Neural cell (in vitro differentiated cells): ENCODE data around the gene SCCPDH. TPM values are rescaled to one million over a fixed set of nuclear protein-coding genes. Genes with fewer than 3 reads are reported as not detected.
"Not testable (repeated sequence)": the region's sequence is repeated elsewhere in the genome, so short reads cannot be mapped to it uniquely, and the experiment has no call there.

ENCODE experiments used
- H2AFZ ChIP-seq: fragments of 200-600, 300-800 bp; sonication (generic), shearing (Covaris generic); 2 replicates; pipeline ENCODE4 v1.6.0; 2014; ENCODE audit warnings: low read depth, mild to moderate bottlenecking, antibody characterized with exemption, low read length, moderate library complexity
- H3F3A ChIP-seq: fragments of 200-600 bp; shearing (Covaris generic); 2 replicates; pipeline ENCODE4 v1.6.1; 2016; ENCODE audit warnings: mild to moderate bottlenecking, moderate library complexity, mixed read lengths, antibody characterized with exemption, low read length; ENCODE audit not compliant: insufficient read depth, poor library complexity, severe bottlenecking
- H3K27ac ChIP-seq: fragments of 200-600, 300-800 bp; sonication (generic), shearing (Covaris generic); 2 replicates; pipeline ENCODE4 v1.5.1; 2014; ENCODE audit warnings: mild to moderate bottlenecking, low read length, moderate library complexity
- H3K27me3 ChIP-seq: fragments of 300-800, 200-600 bp; sonication (generic), shearing (Covaris generic); 2 replicates; pipeline ENCODE4 v1.6.0; 2014; ENCODE audit warnings: mild to moderate bottlenecking, low read depth, low read length, moderate library complexity; ENCODE audit not compliant: insufficient read depth
- H3K36me3 ChIP-seq: fragments of 300-800, 200-600 bp; sonication (generic), shearing (Covaris generic); 2 replicates; pipeline ENCODE4 v1.5.1; 2014; ENCODE audit warnings: mild to moderate bottlenecking, antibody characterized with exemption, low read length, moderate library complexity; ENCODE audit not compliant: insufficient read depth
- H3K4me2 ChIP-seq: fragments of 300-800, 200-600 bp; sonication (generic), shearing (Covaris generic); 2 replicates; pipeline ENCODE4 v1.6.0; 2014; ENCODE audit warnings: mild to moderate bottlenecking, low read length
- H3K4me3 ChIP-seq: fragments of 300-800, 200-600 bp; sonication (generic), shearing (Covaris generic); 2 replicates; pipeline ENCODE4 v1.5.1; 2014; ENCODE audit warnings: mild to moderate bottlenecking, low read length, moderate library complexity
- H3K79me2 ChIP-seq: fragments of 200-600 bp; shearing (Covaris generic); replicated peaks from 2 replicates; pipeline ENCODE4 v1.6.0; 2014; ENCODE audit warnings: mild to moderate bottlenecking, low read length, moderate library complexity; ENCODE audit not compliant: insufficient read depth
- H3K9ac ChIP-seq: fragments of 300-800, 200-600 bp; sonication (generic), shearing (Covaris generic); 2 replicates; pipeline ENCODE4 v1.6.1; 2016; ENCODE audit warnings: mild to moderate bottlenecking, low read length, mixed read lengths
- H3K9me2 ChIP-seq: fragments of 200-600 bp; shearing (Covaris generic); 2 replicates; pipeline ENCODE4 v1.6.1; 2016; ENCODE audit warnings: mild to moderate bottlenecking, low read length, mixed read lengths; ENCODE audit not compliant: insufficient read depth
- H3K9me3 ChIP-seq: fragments of 200-600, 300-800 bp; sonication (generic), shearing (Covaris generic); 2 replicates; pipeline ENCODE4 v1.6.1; 2016; ENCODE audit warnings: mild to moderate bottlenecking, mixed run types, low read length, moderate library complexity, mixed read lengths
- H4K20me1 ChIP-seq: fragments of 200-600 bp; shearing (Covaris generic); 2 replicates; pipeline ENCODE4 v1.6.1; 2016; ENCODE audit warnings: mild to moderate bottlenecking, mixed run types; ENCODE audit not compliant: insufficient read depth
- EP300 ChIP-seq: fragments of 450-650 bp; conservative IDR thresholded peaks from 2 replicates; pipeline ENCODE4 v1.6.1; 2014; ENCODE audit warnings: antibody characterized with exemption, mild to moderate bottlenecking, moderate library complexity; ENCODE audit not compliant: poor library complexity, severe bottlenecking
- EZH2 ChIP-seq: fragments of 200-600, 300-800 bp; shearing (Covaris generic), sonication (generic); IDR thresholded peaks from 2 replicates; pipeline ENCODE4 v1.6.1; 2014; ENCODE audit warnings: antibody characterized with exemption, low read length, borderline replicate concordance, mild to moderate bottlenecking; ENCODE audit not compliant: insufficient read depth, poor library complexity, severe bottlenecking
- MXI1 ChIP-seq: fragments of 450-650 bp; conservative IDR thresholded peaks from 2 replicates; pipeline ENCODE4 v1.6.1; 2014; ENCODE audit warnings: antibody characterized with exemption, mild to moderate bottlenecking; ENCODE audit not compliant: poor library complexity, severe bottlenecking
- POLR2AphosphoS5 ChIP-seq: IDR thresholded peaks from 2 replicates; pipeline ENCODE4 v1.6.1; 2012
- RAD21 ChIP-seq: fragments of 450-650 bp; conservative IDR thresholded peaks from 2 replicates; pipeline ENCODE4 v1.6.1; 2014; ENCODE audit warnings: antibody characterized with exemption, mild to moderate bottlenecking, moderate library complexity
- SMC3 ChIP-seq: fragments of 450-650 bp; conservative IDR thresholded peaks from 2 replicates; pipeline ENCODE4 v1.6.1; 2014; ENCODE audit warnings: antibody characterized with exemption, mild to moderate bottlenecking, moderate library complexity; ENCODE audit not compliant: poor library complexity
- TAF1 ChIP-seq: IDR thresholded peaks from 2 replicates; pipeline ENCODE4 v1.6.1; 2012; ENCODE audit warnings: low read depth
- polyA plus RNA-seq: library from polyadenylated mRNA; depleted of rRNA; stranded (reverse); fragments of >200 nt; gene quantifications from 2 replicates; pipeline ENCODE4 v1.2.3, GENCODE V29; 2014
- TF ChIP-seq, protein P1 (sequence below): fragments of 450-650 bp; IDR thresholded peaks from 2 replicates; pipeline ENCODE4 v1.5.1; 2014; ENCODE audit warnings: antibody characterized with exemption, mild to moderate bottlenecking, moderate library complexity; ENCODE audit not compliant: poor library complexity, severe bottlenecking
- TF ChIP-seq, protein P2 (sequence below): IDR thresholded peaks from 2 replicates; pipeline ENCODE4 v1.6.1; 2012; ENCODE audit warnings: borderline replicate concordance

Gene SCCPDH
- polyA plus RNA-seq, 1 donor from 2014 or later, result 94.2 TPM

DNA sequence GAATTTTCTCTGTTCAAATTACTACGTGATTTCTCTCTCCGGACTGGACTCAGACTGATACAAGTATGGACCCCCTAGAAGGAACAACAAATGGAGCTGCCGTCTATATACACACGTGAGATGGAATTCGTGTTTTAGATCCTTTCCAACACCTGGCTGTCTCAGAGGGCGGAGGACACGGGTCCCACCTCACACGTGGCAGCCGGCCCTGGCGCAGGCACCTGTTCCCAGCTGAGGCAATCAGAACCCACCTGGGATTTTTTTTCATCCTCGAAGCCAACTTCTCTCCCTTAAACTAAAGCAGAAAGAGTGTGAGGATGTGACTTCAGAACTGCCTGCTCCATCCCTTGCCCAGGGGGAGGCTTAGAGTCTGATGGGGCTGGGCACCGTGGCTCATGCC is 34.1 kb upstream of the SCCPDH start:
- Histone ChIP-seq H2AFZ (no peak overlapping the region), H3K4me3 (no peak overlapping the region)

DNA sequence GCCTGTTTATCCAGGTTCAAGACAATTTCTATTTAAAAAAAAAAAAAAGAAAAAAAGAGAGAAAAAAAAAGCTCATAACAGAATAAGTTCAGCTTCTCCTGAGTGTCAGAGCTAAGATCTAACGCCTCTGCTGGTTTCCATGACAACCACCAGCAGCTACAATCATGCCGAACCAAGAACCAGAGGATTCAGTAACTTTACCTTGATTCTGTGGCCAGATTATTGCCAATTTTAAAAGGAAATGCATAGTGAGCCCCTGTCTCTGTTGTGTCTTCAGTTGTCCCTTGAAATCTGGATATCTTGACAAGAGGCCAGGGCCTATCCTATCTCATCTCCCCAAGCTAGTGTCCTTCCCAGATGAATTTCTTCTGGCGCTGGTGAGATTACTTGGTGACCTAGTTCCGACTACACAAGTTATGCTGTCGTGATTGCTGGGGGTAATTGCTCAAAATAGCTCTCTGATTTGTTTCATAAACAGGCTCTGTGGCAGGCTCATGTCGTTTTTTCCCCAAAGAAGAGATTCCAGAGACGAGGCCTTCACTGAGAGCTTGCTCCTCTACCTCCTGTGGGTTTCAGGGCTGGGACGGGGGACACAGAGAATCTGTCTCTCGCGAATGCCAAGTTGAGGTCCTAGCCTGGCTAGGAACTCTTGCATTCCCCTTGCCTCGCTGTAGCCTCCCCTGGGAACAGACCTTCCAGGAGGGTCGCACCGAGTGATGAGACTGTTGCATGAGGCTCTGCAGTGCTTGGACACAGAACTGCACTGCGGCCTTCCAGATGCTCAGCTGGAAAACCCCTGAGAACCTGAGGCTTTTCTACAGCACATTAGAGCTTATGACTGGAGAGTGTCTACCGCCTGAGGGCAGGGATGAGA is 32.4 kb upstream of the SCCPDH start:
- H3K27me3 ChIP-seq, result no peaks in the 10 kb centered on the region
- peak overlapping the region; percentile 22 for H3K4me3 ChIP-seq

More for the DNA sequence above, 34.1 kb upstream of the SCCPDH start:
- Histone ChIP-seq H3K4me2 (no peak overlapping the region), H3F3A (no peaks in the 10 kb centered on the region), H3K79me2 (no peaks in the 10 kb centered on the region), H3K36me3 (no peaks in the 10 kb centered on the region), H3K9me3 (no peaks in the 10 kb centered on the region), H3K27me3 (no peaks in the 10 kb centered on the region), H3K9ac (no peak overlapping the region), H4K20me1 (no peaks in the 10 kb centered on the region), H3K27ac (no peak overlapping the region), H3K9me2 (no peaks in the 10 kb centered on the region)
- no peak for TF ChIP-seq SMC3
- no peak for TF ChIP-seq TAF1
- TF ChIP-seq EP300, result no peak
- TF ChIP-seq EZH2, result no peak
- TF ChIP-seq, protein P1, sequence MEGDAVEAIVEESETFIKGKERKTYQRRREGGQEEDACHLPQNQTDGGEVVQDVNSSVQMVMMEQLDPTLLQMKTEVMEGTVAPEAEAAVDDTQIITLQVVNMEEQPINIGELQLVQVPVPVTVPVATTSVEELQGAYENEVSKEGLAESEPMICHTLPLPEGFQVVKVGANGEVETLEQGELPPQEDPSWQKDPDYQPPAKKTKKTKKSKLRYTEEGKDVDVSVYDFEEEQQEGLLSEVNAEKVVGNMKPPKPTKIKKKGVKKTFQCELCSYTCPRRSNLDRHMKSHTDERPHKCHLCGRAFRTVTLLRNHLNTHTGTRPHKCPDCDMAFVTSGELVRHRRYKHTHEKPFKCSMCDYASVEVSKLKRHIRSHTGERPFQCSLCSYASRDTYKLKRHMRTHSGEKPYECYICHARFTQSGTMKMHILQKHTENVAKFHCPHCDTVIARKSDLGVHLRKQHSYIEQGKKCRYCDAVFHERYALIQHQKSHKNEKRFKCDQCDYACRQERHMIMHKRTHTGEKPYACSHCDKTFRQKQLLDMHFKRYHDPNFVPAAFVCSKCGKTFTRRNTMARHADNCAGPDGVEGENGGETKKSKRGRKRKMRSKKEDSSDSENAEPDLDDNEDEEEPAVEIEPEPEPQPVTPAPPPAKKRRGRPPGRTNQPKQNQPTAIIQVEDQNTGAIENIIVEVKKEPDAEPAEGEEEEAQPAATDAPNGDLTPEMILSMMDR, result no peak
- TF ChIP-seq POLR2AphosphoS5, result no peak
- TF ChIP-seq, protein P2, sequence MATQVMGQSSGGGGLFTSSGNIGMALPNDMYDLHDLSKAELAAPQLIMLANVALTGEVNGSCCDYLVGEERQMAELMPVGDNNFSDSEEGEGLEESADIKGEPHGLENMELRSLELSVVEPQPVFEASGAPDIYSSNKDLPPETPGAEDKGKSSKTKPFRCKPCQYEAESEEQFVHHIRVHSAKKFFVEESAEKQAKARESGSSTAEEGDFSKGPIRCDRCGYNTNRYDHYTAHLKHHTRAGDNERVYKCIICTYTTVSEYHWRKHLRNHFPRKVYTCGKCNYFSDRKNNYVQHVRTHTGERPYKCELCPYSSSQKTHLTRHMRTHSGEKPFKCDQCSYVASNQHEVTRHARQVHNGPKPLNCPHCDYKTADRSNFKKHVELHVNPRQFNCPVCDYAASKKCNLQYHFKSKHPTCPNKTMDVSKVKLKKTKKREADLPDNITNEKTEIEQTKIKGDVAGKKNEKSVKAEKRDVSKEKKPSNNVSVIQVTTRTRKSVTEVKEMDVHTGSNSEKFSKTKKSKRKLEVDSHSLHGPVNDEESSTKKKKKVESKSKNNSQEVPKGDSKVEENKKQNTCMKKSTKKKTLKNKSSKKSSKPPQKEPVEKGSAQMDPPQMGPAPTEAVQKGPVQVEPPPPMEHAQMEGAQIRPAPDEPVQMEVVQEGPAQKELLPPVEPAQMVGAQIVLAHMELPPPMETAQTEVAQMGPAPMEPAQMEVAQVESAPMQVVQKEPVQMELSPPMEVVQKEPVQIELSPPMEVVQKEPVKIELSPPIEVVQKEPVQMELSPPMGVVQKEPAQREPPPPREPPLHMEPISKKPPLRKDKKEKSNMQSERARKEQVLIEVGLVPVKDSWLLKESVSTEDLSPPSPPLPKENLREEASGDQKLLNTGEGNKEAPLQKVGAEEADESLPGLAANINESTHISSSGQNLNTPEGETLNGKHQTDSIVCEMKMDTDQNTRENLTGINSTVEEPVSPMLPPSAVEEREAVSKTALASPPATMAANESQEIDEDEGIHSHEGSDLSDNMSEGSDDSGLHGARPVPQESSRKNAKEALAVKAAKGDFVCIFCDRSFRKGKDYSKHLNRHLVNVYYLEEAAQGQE, result no peak
- TF ChIP-seq RAD21, result no peak
- TF ChIP-seq MXI1, result no peak

DNA sequence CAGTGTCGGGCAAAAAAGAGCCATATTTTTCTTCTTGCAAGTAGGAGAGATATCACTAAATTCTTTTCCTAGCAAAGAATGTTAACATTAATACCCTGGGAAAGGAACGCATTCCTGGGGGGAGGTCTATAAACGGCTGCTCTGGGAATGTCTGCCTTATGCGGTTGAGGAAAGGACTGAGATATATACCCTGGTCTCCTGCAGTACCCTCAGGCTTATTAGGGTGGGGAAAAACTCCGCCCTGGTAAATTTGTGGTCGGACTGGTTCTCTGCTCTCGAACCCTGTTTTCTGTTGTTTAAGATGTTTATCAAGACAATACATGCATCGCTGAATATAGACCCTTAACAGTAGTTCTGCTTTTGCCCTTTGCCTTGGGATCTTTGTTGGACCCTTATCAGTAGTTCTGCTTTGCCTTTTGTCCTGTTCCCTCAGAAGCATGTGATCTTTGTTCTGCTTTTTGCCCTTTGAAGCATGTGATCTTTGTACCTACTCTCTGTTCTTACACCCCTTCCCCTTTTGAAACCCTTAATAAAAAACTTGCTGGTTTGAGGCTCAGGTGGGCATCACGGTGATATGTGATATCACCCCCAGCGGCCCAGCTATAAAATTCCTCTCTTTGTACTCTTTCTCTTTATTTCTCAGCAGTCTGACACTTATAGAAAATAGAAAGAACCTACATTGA is 29.9 kb upstream of the SCCPDH start:
- H3K27ac ChIP-seq, H2AFZ ChIP-seq, H3K9me3 ChIP-seq, H3K36me3 ChIP-seq, H3F3A ChIP-seq, H4K20me1 ChIP-seq, H3K4me3 ChIP-seq, H3K79me2 ChIP-seq, H3K27me3 ChIP-seq, H3K9me2 ChIP-seq, H3K4me2 ChIP-seq, H3K9ac ChIP-seq: not testable (repeated sequence)

More for the DNA sequence above, 32.4 kb upstream of the SCCPDH start:
- no peaks in the 10 kb centered on the region for H3K36me3 ChIP-seq
- no peaks in the 10 kb centered on the region for H3F3A ChIP-seq
- no peak overlapping the region for H3K9ac ChIP-seq
- H4K20me1 ChIP-seq, result no peaks in the 10 kb centered on the region
- no peak overlapping the region for H3K4me2 ChIP-seq
- no peaks in the 10 kb centered on the region for H3K9me2 ChIP-seq
- TF ChIP-seq EZH2, result no peak
- TF ChIP-seq SMC3, result no peak
- TF ChIP-seq MXI1, result no peak
- no peak for TF ChIP-seq RAD21
- TF ChIP-seq, protein P1, result no peak
- no peaks in the 10 kb centered on the region for H3K79me2 ChIP-seq
- H3K27ac ChIP-seq, result peak overlapping the region; percentile 28
- H2AFZ ChIP-seq, result no peak overlapping the region
- no peaks in the 10 kb centered on the region for H3K9me3 ChIP-seq
